ENCODE measurements around the gene GALNTL6. TPM values are rescaled to one million over a fixed set of nuclear protein-coding genes. Genes with fewer than 3 reads are reported as not detected.
A peak's percentile ranks its signal among the peaks of the same experiment; 100 is the strongest.
"Not testable (repeated sequence)": the region's sequence is repeated elsewhere in the genome, so short reads cannot be mapped to it uniquely, and the experiment has no call there.

GALNTL6 gene
- total RNA-seq, 8 experiments from 2014 or later, result 2.4 to 22.2 (median 14.2) TPM

- ATAC-seq (replicated peaks in 6 of 8), result no peak
- WGBS, 10 experiments, result 0 to 93% (median 77%) methylated on average over 1 to 6 of the region's 7 CpGs; no CpG with 5 or more reads in 4 of the 10 experiments
- in situ Hi-C loops (cut with MboI; ENCODE audit: low pct_unique_long_range_greater_than_20kb in 2 of 9, low sequenced_read_pairs in 9 of 9, unreplicated experiment in 9 of 9), result no loop called here
- H3K4me3 ChIP-seq, result no peak overlapping the region
- H3K4me1 ChIP-seq (replicated peaks in 1 of 2), result no peaks in the 10 kb centered on the region
- no peak overlapping the region for H3K27ac ChIP-seq
Measured at GRCh38 chr4:172974586-172974985, 1161.4 kb downstream of the GALNTL6 start.

DNA sequence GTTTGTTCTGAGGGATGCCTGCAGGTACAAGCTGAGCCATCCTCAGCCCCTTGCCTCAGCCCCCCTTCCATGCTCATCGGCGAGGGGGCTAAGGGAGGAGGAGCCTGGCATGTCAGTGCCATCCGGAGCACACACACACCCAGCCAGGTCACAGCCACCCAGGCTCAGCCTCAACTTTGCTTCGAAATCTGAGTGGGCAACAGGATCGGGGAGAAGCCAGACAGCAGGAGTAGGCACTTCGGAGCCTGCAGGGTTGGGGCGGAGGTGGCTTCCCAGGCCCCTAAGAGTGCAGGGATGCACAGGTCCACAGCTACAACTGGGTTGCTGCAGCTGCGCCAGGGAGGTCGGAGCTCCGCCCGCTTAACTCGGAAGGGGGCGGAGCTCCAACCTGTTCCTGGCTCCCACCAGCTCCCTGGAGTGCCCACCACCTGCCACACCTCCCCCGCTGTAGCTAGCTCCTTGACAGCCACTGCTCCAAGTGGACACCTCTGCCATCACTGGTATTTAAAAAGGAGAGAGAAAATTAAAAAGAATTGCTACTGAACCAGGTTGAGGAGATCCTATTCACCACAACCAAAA is 1162.5 kb downstream of the GALNTL6 start:
- 60 to 100% (median 88%) methylated on average over 2 to 8 of the region's 14 CpGs; no CpG with 5 or more reads in 6 of the 10 experiments for WGBS, 10 experiments
- in situ Hi-C loops (cut with MboI; ENCODE audit: low pct_unique_long_range_greater_than_20kb in 2 of 9, low sequenced_read_pairs in 9 of 9, unreplicated experiment in 9 of 9), result no loop called here
- no peak for ATAC-seq (replicated peaks in 6 of 8)
- H3K4me3 ChIP-seq, result no peak overlapping the region
- no peaks in the 10 kb centered on the region for H3K4me1 ChIP-seq (replicated peaks in 1 of 2)
- no peak overlapping the region for H3K27ac ChIP-seq

DNA sequence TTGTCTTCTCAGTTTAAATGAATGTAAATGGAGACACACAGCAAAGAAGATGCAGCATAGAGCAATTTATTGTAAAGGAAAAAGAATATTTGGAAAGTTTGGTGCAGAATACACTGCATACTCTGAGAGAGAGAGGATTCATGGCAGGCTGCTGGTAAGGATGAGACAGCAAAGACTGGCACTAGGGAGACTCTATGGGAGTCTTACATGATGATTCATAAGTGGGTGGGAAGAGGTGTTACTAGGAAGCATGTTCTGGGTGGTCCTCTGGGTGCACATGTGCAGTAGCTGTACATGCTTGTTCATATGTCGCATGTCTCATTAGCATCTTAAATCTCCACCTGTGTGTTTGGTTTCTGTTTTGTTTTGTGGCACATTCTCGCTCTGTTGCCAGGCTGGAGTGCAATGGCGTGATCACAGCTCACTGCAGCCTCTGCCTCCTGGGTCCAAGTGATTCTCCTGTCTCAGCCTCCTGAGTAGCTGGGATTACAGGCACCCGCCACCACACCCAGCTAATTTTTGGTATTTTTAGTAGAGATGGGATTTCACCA is 1164.4 kb downstream of the GALNTL6 start:
- H3K4me3 ChIP-seq; H3K4me1 ChIP-seq (replicated peaks in 1 of 2); in situ Hi-C loops (cut with MboI; ENCODE audit: low pct_unique_long_range_greater_than_20kb in 2 of 9, low sequenced_read_pairs in 9 of 9, unreplicated experiment in 9 of 9); H3K27ac ChIP-seq: not testable (repeated sequence)
- 0 to 100% (median 96%) methylated on average over 1 to 3 of the region's 4 CpGs; no CpG with 5 or more reads in 5 of the 10 experiments for WGBS, 10 experiments
- ATAC-seq (replicated peaks in 6 of 8), result peak in 2 of 8 experiments; percentile 9 to 43

GRCh38 chr4:172978848-172979247 is 1165.6 kb downstream of the GALNTL6 start:
- in situ Hi-C loops (cut with MboI; ENCODE audit: low pct_unique_long_range_greater_than_20kb in 2 of 9, low sequenced_read_pairs in 9 of 9, unreplicated experiment in 9 of 9), result no loop called here
- Histone ChIP-seq H3K4me3 (no peak overlapping the region), H3K4me1 (replicated peaks in 1 of 2) (no peaks in the 10 kb centered on the region), H3K27ac (no peak overlapping the region)
- ATAC-seq (replicated peaks in 6 of 8), result no peak
- 21 to 93% (median 69%) methylated on average over 1 to 4 of the region's 4 CpGs for WGBS, 10 experiments

DNA sequence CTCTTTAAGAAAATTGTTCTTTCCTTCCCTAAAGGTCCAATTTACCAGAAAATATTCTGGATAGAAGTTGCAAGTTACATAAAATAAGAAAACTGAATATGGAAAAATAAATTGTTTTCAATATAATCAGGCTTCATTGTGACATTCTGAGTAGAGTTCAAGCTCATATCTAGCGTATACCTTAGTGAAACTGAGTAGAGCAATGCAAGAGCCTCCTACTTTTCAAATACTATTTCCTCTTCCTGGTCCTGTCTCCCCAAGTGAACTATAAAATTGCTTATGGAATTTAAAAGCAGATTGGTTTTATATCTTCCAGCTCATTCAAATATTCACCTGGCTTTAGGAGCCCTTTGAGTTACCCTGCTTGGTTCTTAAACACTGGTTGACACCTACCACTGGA is 1166.1 kb downstream of the GALNTL6 start:
- Histone ChIP-seq H3K4me3 (no peak overlapping the region), H3K27ac (no peak overlapping the region), H3K4me1 (replicated peaks in 1 of 2) (no peaks in the 10 kb centered on the region)
- in situ Hi-C loops (cut with MboI; ENCODE audit: low pct_unique_long_range_greater_than_20kb in 2 of 9, low sequenced_read_pairs in 9 of 9, unreplicated experiment in 9 of 9), result no loop called here
- WGBS, 10 experiments, result 22 to 100% (median 89%) methylated on average over 1 of the region's 1 CpG; no CpG with 5 or more reads in 1 of the 10 experiments
- ATAC-seq (replicated peaks in 6 of 8), result no peak

DNA sequence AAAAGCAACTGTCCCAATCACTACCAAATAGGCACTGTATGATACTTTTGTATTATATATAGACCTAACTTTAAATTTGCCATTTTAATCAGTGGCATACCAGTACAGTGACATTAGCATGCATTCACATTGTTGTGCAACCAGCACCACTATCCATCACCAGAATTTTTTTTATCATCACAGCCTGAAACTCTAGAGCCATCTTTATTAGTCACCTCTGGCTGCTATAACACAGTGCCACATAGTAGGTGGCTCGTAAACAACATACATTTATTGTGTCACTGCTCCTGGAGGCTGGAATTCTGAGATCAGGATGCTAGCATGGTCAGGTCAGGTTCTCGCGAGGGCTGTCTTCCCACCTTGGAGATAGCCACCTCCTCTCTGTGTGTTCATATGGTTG is 1167.0 kb downstream of the GALNTL6 start:
- in situ Hi-C loops (cut with MboI; ENCODE audit: low pct_unique_long_range_greater_than_20kb in 2 of 9, low sequenced_read_pairs in 9 of 9, unreplicated experiment in 9 of 9), result no loop called here
- H3K4me1 ChIP-seq (replicated peaks in 1 of 2), result no peaks in the 10 kb centered on the region
- ATAC-seq (replicated peaks in 6 of 8), result no peak
- 20 to 95% (median 84%) methylated on average over 1 to 3 of the region's 3 CpGs; no CpG with 5 or more reads in 5 of the 10 experiments for WGBS, 10 experiments
- no peak overlapping the region for H3K4me3 ChIP-seq
- H3K27ac ChIP-seq, result no peak overlapping the region

DNA sequence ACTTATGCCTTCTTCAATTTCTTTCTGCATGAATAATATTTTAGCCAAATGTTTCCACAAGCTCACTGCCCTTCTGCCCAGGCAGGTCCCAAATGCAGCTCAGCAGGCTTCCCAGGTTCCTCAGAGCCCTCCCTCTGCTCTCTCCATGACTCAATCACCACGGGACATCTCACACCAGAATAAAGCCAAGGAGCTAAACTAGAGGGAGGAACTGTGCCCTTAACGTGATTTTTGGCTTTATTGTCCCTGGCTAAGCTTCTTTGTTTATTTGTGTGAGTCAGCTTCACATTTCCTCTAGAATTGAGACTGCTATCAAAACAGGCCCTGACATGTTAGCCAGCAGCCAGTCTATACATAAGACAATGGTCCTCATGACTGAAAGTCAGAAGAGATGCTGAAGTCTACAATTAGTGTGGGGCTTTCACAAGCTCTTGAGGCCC is 1169.0 kb downstream of the GALNTL6 start:
- no peak overlapping the region for H3K27ac ChIP-seq
- in situ Hi-C loops (cut with MboI; ENCODE audit: low pct_unique_long_range_greater_than_20kb in 2 of 9, low sequenced_read_pairs in 9 of 9, unreplicated experiment in 9 of 9), result no loop called here
- H3K4me3 ChIP-seq, result no peak overlapping the region
- no peaks in the 10 kb centered on the region for H3K4me1 ChIP-seq (replicated peaks in 1 of 2)
- 0 to 84% (median 50%) methylated on average over 1 to 2 of the region's 2 CpGs; no CpG with 5 or more reads in 6 of the 10 experiments for WGBS, 10 experiments
- peak in 5 of 8 experiments; percentile 25 to 97 (median 50) for ATAC-seq (replicated peaks in 6 of 8)

DNA sequence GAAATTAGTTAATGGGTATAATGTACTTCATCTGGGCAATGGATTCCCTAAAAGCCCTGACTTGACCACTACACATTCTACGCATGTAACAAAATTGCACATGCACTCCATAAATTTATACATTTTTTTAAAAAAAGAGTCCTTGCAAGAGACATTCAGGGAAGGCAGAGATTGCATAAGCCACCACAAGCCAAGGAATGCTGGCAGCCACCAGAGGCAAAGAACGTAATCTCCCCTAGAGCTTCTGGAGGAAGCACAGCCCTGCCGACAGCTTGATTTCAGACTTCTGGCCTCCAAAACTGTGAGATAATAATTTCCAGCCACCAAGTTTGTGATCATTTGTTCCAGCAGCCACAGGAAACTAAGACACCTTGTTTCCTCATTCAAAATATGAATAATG is 1169.8 kb downstream of the GALNTL6 start:
- Histone ChIP-seq H3K4me1 (replicated peaks in 1 of 2) (no peaks in the 10 kb centered on the region), H3K27ac (no peak overlapping the region), H3K4me3 (no peak overlapping the region)
- ATAC-seq (replicated peaks in 6 of 8), result no peak
- WGBS, 10 experiments, result 37 to 100% (median 93%) methylated on average over 1 to 3 of the region's 3 CpGs
- in situ Hi-C loops (cut with MboI; ENCODE audit: low pct_unique_long_range_greater_than_20kb in 2 of 9, low sequenced_read_pairs in 9 of 9, unreplicated experiment in 9 of 9), result no loop called here

DNA sequence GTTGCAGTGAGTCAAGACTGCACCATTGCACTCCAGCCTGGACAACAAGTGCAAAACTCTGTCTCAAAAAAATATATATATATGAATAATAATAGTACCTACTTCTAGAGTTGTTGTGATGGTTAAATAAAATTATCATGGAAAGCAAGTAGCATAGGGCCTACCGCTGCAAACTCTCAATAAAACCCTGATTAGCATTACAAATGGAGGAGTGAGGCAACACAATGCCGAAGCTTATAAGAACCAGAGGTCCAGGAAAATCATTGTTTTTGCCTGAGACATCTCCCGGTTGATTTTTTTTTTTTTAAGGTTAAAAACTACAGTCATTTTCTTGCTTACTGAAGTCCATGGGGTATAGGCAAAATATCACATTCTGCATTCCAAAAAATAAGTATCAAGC is 1170.4 kb downstream of the GALNTL6 start:
- WGBS, 10 experiments, result 36 to 84% (median 66%) methylated on average over 2 to 3 of the region's 3 CpGs; no CpG with 5 or more reads in 1 of the 10 experiments
- no peaks in the 10 kb centered on the region for H3K4me1 ChIP-seq (replicated peaks in 1 of 2)
- no peak overlapping the region for H3K4me3 ChIP-seq
- H3K27ac ChIP-seq, result no peak overlapping the region
- in situ Hi-C loops (cut with MboI; ENCODE audit: low pct_unique_long_range_greater_than_20kb in 2 of 9, low sequenced_read_pairs in 9 of 9, unreplicated experiment in 9 of 9), result no loop called here
- no peak for ATAC-seq (replicated peaks in 6 of 8)

DNA sequence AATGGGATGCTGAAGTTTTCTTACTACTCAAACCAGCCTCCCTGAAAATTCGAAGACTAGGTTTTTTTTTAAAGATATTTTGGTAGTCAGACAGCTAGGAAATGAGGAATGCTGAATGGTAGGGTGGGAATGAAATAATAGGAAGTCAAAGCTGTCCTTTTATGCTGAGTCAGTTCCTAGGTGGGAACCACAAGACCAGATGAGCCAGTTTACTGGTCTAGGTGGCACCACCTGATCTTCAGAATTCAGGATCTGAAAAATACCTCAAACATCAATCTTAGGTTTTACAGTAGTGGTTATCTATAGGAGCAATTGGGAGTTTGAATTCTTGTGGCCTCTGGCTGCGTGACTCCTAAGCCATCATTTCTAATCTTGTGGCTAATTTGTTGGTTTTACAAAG is 1172.3 kb downstream of the GALNTL6 start:
- ATAC-seq (replicated peaks in 6 of 8), result no peak
- WGBS, 10 experiments, result 0 to 100% (median 71%) methylated on average over 1 to 2 of the region's 2 CpGs; no CpG with 5 or more reads in 1 of the 10 experiments
- no peak overlapping the region for H3K4me3 ChIP-seq
- in situ Hi-C loops (cut with MboI; ENCODE audit: low pct_unique_long_range_greater_than_20kb in 2 of 9, low sequenced_read_pairs in 9 of 9, unreplicated experiment in 9 of 9), result no loop called here
- H3K4me1 ChIP-seq (replicated peaks in 1 of 2), result no peaks in the 10 kb centered on the region
- no peak overlapping the region for H3K27ac ChIP-seq

DNA sequence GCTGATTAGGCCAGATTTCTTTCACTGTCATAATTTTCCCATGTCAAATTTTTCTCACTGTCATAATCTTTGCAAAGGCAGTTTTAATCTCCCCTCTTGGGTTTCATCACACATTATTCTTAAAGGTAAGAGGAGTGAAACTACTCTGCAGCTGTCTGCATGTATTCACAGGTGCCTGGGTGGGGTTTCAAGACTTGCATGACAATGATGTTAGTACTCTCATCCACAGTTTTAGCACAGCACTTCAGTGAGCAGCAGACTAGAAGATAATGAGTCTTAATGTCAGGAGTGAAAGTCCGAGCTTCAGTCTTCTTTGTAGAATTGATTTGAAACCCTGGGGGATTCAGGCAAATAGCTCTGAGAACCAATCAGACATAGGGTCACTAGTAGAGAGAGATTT is 1172.9 kb downstream of the GALNTL6 start:
- no peak for ATAC-seq (replicated peaks in 6 of 8)
- H3K4me1 ChIP-seq (replicated peaks in 1 of 2), result no peaks in the 10 kb centered on the region
- in situ Hi-C loops (cut with MboI; ENCODE audit: low pct_unique_long_range_greater_than_20kb in 2 of 9, low sequenced_read_pairs in 9 of 9, unreplicated experiment in 9 of 9), result no loop called here
- no peak overlapping the region for H3K27ac ChIP-seq
- 14 to 80% (median 40%) methylated on average over 1 of the region's 1 CpG; no CpG with 5 or more reads in 7 of the 10 experiments for WGBS, 10 experiments
- H3K4me3 ChIP-seq, result no peak overlapping the region

GRCh38 chr4:172989984-172990820 is 1177.0 kb downstream of the GALNTL6 start:
- H3K4me1 ChIP-seq (replicated peaks in 1 of 2), result no peaks in the 10 kb centered on the region
- WGBS, 10 experiments, result 6 to 89% (median 61%) methylated on average over 1 to 3 of the region's 3 CpGs
- in situ Hi-C loops (cut with MboI; ENCODE audit: low pct_unique_long_range_greater_than_20kb in 2 of 9, low sequenced_read_pairs in 9 of 9, unreplicated experiment in 9 of 9), result no loop called here
- no peak overlapping the region for H3K27ac ChIP-seq
- H3K4me3 ChIP-seq, result no peak overlapping the region
- ATAC-seq (replicated peaks in 6 of 8), result no peak

DNA sequence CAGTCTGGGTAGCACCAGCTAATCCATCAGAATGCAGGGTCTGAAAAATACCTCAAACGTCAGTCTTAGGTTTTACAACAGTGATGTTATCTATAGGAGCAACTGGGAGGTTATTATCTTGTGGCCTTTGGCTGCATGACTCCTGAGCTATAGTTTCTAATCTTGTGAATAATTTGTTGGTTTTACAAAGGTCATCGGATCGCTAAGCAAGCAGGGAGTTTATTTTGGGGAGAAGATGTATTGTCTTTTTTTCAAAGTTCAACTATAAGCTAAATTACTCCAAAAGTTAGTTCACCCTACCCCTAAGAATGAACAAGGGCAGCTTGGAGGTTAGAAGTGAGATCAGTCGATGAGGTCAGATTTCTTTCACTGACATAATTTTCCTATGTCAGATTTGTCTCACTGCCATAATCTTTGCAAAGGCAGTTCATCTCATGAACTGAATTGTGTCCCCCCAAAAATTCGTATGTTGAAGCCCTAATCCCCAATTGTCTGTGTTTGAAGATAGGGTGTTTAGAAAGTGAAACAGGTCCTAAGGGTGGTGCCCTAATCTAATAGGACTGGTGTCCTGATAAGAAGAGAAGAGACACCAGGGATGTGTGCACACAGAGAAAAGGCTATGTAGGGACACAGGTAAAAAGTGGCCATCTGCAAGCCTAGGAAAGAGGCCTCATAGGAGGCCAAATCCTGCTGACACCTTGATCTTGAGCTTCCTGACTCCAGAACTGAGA is 1179.6 kb downstream of the GALNTL6 start:
- no peaks in the 10 kb centered on the region for H3K4me1 ChIP-seq (replicated peaks in 1 of 2)
- in situ Hi-C loops (cut with MboI; ENCODE audit: low pct_unique_long_range_greater_than_20kb in 2 of 9, low sequenced_read_pairs in 9 of 9, unreplicated experiment in 9 of 9), result no loop called here
- ATAC-seq (replicated peaks in 6 of 8), result no peak
- no peak overlapping the region for H3K4me3 ChIP-seq
- H3K27ac ChIP-seq, result no peak overlapping the region
- WGBS, 10 experiments, result 33 to 100% (median 80%) methylated on average over 2 to 5 of the region's 5 CpGs; no CpG with 5 or more reads in 1 of the 10 experiments

Measured in motor neuron (in vitro differentiated cells).